Measurements from ENCODE around the gene RBBP8.

The RBBP8 gene

DNA sequence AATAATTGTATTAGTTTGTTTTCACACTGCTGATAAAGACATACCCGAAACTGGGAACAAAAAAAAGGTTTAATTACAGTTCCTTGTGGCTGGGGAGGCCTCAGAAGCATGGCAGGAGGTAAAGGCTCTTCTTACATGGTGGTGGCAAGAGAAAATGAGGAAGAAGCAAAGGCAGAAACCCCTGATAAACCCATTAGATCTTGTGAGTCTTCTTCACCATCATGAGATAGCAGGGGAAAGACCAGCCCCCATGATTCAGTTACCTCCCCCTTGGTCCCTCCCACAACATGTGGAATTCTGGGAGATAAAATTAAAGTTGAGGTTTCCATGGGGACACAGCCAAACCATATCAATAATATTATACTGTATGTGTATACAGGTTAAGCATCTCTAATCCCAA, 128.9 kb downstream of the RBBP8 start:
- no peak for DNase-seq (ENCODE audit: low spot score)

DNA sequence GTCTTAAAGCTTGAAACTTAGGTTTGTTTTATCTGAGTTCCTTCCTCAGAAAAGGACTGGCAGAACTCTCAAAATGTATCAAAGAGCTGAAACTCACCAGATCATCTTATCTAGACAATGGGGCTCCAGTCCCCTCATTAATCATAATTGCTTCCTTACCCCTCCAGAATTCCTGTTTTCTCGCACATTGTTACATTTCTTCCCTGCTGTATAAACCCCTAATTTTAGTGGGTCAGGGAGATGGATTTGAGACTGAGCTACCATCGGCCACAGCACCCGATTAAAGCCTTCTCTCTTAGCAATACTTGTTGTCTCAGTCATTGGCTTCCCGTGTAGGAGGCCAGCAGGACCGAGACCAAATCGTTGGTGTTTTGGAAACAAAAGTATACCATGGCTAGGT, 130.4 kb downstream of the RBBP8 start:
- DNase-seq (ENCODE audit: low spot score) = no peak

DNA sequence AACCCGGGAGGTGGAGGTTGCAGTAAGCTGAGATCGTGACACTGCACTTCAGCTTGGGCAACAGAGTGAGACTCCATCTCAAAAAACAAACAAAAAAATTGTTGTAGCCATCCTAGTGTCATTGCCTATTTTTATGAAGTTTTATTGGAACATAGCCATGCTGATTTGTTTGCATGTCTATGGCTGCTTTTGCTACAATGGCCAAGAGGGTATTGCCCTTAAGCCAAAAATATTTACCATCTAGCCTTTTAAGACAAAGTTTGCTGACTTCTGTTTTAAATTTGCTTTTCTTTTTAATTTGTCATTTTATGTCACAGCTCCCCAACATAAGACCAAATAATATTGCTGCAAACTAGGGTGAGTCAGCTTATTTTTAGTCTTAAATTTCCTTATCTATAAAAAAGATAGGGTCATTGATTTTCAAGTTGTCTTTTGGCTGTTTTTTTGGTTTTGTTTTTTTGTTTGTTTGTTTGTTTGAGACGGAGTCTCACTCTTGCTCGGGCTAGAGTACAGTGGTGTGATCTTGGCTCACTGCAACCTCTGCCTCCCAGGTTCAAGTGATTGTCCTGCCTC, 132.2 kb downstream of the RBBP8 start:
- no peak for DNase-seq (ENCODE audit: low spot score)

DNA sequence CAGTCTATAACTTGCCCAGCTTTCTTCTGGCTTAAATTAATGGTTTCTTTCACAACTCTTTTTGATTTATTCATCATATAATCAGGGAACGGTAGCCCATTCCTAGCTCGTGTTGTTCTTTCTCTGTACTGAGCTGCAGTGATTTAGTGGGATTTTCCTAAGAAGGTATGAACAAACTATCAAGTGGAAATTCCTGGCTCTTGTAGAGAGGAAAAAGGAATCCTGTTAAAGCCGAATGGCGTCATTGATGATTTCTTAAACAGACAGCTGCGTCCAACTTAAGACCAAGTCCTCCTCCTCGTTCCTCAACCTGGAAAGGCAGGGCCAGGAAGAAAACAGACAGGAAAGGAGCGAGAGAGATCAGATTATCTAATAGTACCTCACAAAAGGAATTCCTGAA, 132.9 kb downstream of the RBBP8 start:
- DNase-seq (ENCODE audit: low spot score) = peak; percentile 23

GRCh38 chr18:23066504-23067039, 133.4 kb downstream of the RBBP8 start:
- DNase-seq (ENCODE audit: low spot score) = no peak

DNA sequence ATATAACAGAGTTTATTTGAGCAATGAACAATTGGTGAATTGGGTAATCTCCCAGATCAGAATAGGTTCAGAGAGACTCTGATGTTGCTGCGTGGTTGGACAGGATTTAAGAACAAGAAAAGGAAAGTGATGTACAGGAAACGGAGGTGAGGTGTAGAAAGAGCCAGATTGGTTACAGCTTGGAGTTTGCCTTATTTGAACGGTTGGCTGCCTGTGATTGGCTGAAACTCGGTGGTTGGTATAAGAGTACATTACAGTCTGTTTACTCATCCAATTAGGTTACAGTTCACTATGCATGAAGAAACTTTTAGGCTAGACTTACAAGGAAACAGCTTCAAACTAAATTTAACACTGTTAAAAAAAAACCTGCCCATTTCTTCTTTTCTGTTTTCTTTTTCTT, 134.1 kb downstream of the RBBP8 start:
- DNase-seq (ENCODE audit: low spot score) = no peak

DNA sequence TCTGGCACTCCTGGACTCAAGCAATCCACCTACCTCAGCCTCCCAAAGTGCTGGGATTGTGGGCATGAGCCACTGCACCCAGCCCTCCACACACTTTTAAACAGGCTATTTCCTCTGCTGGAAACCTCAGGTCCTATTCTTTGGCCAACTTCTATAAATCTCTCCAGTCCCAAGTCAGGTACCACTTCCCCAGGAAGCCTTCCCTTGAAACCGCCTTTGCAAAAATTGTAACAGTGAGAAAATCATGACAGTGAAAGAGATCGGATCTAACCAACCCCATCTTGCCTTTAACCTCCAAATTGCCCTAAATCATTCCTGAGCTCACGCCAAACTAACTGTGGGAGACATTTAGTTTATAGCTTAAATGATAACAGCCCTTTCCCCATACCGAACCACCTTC, 134.9 kb downstream of the RBBP8 start:
- DNase-seq (ENCODE audit: low spot score) = no peak

GRCh38 chr18:23068570-23069310, 135.6 kb downstream of the RBBP8 start:
- no peak for DNase-seq (ENCODE audit: low spot score)

DNA sequence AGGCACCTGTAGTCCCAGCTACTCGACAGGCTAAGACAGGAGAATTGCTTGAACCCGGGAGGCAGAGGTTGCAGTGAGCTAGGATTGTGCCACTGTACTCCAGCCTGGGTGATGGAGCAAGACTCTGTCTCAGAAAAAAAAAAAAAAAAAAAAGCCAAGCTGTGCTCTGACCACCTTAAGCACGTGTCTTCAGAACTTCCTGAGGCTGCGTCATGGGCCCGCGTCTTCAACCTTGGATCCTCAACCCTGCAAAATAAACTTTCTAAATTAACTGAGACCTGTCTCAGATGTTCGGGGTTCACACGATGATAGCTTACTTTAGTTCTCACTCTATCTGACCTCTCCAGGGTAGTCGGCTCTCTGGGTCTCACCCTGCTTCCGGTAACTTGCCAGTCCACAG, 136.4 kb downstream of the RBBP8 start:
- DNase-seq (ENCODE audit: low spot score) = no peak

GRCh38 chr18:23069898-23070297, 136.8 kb downstream of the RBBP8 start:
- DNase-seq (ENCODE audit: low spot score) = no peak

DNA sequence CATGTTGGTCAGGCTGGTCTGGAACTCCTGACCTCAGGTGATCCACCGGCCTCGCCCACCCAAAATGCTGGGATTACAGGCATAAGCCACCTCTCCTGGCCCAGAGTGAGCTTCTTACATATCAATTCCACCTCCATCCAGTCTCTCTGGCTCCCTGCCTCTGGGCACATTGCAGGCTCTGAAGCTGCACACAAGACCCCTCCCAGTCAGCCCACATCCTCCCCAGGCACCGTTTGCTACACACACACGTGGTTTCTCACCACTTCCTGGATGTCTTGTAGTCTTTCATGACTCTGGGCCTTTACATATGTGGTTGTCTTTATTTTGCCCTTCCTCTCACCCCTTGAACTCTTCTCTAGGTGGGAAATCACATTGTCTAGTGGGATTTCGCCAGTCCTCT, 138.2 kb downstream of the RBBP8 start:
- DNase-seq (ENCODE audit: low spot score) = no peak

GRCh38 chr18:23072079-23072478, 139.0 kb downstream of the RBBP8 start:
- DNase-seq (ENCODE audit: low spot score) = no peak

DNA sequence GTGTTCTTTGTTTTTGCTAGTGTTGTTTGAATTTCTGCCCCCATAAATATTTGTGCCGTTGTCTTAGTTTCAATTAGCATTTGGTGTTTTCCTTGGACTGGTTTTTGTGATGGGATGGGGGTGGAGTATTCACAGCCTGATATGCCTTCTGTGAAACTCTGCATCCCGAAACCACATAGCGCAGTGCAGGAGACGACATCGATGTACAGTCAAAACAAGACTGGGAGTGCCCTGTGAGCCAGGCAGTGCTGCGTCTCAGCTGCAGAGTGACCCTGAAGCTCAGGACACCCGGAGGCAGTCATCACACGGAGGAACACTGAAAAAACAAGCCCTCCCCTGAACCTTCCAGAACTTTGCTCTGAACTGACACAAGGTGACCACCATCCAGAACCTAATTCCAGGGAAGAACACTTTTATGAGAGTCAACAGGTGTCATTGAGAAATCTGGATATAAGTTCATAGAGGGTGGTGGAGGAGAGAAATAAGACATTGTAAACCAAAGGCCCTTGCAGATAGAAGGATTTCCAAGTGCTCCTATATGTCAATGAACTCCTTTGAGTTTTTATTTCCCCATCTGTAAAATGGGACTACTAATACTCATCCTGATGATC, 141.0 kb downstream of the RBBP8 start:
- DNase-seq (ENCODE audit: low spot score) = peak; percentile 40

Measured in AG20443 (cell line).